IPS-11a (cell line): ENCODE results near the gene TMEM130.

Experiments used
- H3K4me3 ChIP-seq: one replicate; pipeline ENCODE4 v1.5.1; 2013; ENCODE audit warnings: low read depth, low read length, control low read depth

The TMEM130 gene

GRCh38 chr7:98869597-98870120 lies at the start of gene TMEM130:
TSS of gene TMEM130 (minus strand) at chr7:98870014. CDS start at chr7:98869861, 153 bp downstream.
- H3K4me3 ChIP-seq = peak within 1 kb of the TSS; percentile 58

GRCh38 chr7:98917331-98917730 lies 47.5 kb upstream of the TMEM130 start:
- H3K4me3 ChIP-seq = no peak overlapping the region

- no peak overlapping the region for H3K4me3 ChIP-seq
These were observed 43.8 kb upstream of the TMEM130 start for GRCh38 chr7:98913612-98914011.

DNA sequence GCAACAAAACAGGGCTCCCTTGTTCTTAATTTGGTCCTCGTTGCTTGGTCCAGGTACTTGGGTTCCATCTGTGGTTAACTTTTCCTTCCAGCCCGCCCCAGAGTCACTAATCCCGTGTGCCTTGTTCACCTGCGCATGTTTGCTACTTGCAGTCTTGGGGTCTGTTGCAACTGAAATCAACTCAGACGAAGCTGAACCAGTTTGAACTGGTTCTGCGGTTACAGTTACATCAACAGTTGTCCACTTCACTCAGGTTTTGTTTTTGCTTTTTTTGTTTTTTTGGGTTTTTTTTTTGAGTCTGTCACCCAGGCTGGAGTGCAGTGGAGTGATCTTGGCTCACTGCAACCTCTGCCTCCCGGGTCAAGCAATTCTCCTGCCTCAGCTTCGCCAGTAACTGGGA lies 43.2 kb upstream of the TMEM130 start:
- H3K4me3 ChIP-seq = no peak overlapping the region

GRCh38 chr7:98911916-98912315 lies 42.1 kb upstream of the TMEM130 start:
- no peak overlapping the region for H3K4me3 ChIP-seq

DNA sequence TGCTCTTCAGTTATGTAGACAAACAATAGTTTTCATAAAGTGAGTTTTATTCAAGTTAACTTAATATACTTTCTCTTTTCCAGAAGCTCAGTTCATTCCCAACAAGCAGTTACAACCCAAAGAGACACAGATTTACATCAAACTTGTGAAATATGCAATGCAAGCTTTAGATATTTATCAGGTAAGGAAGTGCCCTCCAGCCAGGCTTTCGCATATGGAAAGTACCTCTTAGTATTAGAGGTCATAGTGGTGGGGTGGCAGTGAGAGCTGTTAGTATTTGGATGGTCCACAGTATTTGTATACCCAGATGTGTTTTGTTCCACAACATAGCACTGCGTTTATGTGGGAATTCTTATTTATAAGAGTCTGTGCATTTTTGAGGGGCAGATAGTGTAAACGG lies 40.6 kb upstream of the TMEM130 start:
- no peak overlapping the region for H3K4me3 ChIP-seq

DNA sequence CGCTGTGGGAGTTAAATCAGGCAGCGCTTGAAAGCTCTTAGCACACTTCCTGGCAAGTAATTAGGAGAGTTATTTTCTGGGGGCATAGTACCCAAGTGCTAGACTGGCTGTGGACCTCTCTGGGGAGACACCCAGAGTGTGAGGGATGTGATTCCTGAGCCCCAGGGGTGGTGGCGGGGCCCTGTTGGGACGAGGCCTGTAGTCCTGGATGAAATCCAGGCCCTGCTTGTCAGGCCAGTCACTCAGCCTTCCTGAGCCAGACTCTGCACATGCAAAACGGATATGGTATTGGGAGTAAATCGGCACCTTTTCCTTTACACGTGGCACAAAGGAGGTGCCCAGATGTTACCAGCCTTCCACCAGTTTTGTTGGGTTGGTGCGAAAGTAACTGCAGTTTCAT lies 39.7 kb upstream of the TMEM130 start:
- no peak overlapping the region for H3K4me3 ChIP-seq

DNA sequence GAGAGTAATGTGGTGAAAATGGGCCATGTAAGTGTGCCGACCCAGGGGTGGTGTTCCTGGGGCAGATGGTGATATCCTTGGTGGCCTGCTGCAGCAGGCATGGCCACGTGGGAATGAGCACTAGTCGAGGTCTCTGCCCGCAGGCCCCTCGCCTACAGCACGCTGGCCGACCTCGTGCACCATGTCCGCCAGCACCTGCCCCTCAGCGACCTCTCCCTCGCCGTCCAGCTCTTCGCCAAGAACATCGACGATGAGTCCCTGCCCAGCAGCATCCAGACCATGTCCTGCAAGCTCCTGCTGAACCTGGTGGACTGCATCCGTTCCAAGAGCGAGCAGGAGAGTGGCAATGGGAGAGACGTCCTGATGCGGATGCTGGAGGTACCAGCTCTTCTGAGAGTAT lies 38.8 kb upstream of the TMEM130 start:
- H3K4me3 ChIP-seq = no peak overlapping the region

DNA sequence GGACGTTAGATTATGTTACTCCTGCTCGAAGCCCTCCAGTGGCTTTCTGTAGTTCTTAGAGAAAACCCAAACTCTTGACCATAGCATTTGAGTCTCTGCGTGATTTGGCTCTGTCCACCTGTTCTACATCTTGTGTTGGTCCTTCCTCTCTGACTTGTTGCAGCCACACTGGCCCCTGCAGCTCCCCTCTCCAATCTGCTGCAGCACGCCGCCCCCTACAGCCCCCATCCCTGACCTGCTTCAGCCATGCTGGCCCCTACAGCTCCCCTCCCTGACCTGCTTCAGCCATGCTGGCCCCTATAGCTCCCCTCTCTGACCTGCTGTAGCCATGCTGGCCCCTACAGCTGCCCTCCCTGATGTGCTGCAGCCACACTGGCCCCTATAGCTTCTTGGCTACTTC lies 37.8 kb upstream of the TMEM130 start:
- no peak overlapping the region for H3K4me3 ChIP-seq

DNA sequence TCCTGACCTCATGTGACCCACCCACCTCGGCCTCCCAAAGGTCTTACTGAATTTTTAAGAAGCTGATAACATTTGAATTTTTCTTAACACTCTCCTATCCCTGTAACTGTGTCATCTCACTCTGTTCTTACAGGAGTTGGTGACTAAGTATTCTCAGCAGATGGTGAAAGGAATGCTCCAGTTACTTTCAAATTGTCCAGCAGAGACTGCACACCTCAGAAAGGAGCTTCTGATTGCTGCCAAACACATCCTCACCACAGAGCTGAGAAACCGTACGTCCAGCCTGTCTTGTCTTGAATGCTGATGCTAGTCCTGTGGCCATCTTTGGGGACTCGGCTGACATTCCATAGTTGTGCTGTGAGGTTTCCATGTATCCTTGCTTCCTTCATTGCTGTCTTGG lies 33.4 kb upstream of the TMEM130 start:
- H3K4me3 ChIP-seq = no peak overlapping the region

GRCh38 chr7:98902523-98902922 lies 32.7 kb upstream of the TMEM130 start:
- no peak overlapping the region for H3K4me3 ChIP-seq

DNA sequence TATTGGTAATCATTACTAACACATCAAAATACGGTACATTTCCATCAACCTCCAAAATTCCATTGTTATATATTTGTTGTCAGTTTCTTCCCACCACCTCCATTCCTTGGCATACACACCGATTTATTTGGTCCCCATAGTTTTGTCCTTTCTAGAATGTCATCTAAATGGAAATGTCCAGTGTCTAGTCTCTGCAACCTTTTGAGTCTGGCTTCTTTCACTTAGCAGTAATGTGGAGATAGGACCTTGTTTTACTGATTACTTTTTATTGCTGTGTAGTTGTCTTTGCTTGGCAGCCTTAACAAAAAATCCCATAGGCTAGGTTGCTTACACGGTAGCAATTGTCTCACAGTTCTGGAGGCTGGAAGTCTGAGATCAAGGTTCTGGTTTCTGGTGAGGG lies 31.0 kb upstream of the TMEM130 start:
- H3K4me3 ChIP-seq = no peak overlapping the region

DNA sequence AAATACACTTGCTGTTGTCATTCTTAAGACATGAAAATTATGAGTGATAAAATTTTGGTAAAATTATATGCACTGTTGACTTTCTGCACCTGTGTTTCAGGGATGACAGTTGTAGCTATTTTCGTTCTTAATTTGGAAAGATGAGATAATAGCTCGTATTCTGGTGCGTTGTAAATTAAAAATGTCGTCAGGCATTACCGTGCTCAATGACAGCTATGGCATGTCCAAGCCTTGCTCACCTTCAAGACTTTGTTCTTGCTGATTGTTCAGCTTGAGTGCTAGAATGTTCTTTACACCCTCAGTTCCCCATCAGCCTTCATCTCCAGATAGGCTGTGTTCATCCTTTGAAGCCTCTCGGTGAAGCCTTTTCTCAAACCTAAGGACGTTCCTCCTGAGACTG lies 30.0 kb upstream of the TMEM130 start:
- H3K4me3 ChIP-seq = no peak overlapping the region

- H3K4me3 ChIP-seq = no peak overlapping the region
These were observed 22.8 kb upstream of the TMEM130 start for GRCh38 chr7:98892609-98893008.

DNA sequence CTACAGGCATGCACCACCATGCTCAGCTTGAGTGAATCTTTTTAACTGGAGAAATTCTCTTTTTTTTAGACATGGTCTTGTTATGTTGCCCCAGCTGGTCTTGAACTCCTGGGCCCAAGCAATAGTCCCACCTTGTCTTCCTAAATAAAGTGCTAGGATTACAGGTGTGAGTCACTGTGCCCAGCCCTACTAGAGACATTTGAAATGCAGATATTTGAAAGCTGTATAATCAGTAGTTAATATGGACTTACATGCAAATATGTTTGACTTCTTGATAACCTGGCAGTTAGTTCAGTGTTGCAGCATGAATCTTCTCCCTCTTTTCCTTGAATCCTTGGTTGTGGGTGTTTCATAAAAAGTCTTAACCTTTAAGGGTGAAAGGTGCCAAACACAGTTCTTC lies 17.2 kb upstream of the TMEM130 start:
- H3K4me3 ChIP-seq = no peak overlapping the region

DNA sequence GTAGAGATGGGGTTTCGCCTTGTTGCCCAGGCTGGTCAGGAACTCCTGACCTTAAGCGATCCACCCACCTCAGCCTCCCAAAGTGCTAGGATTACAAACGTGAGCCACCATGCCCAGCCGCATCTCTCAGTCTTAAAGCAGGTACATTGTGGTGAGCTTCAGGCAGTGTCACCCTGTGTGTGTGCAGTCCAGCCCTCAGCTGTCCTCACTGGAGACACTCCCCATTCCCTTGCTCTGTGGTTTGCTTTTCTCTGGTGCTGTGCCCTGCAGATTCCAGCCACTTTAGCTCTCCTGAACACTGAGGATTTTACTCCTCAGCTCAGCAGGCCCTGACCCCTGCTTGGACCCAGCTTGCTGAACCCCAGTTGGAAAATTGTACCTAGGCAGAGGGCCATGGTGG lies 14.6 kb upstream of the TMEM130 start:
- no peak overlapping the region for H3K4me3 ChIP-seq

DNA sequence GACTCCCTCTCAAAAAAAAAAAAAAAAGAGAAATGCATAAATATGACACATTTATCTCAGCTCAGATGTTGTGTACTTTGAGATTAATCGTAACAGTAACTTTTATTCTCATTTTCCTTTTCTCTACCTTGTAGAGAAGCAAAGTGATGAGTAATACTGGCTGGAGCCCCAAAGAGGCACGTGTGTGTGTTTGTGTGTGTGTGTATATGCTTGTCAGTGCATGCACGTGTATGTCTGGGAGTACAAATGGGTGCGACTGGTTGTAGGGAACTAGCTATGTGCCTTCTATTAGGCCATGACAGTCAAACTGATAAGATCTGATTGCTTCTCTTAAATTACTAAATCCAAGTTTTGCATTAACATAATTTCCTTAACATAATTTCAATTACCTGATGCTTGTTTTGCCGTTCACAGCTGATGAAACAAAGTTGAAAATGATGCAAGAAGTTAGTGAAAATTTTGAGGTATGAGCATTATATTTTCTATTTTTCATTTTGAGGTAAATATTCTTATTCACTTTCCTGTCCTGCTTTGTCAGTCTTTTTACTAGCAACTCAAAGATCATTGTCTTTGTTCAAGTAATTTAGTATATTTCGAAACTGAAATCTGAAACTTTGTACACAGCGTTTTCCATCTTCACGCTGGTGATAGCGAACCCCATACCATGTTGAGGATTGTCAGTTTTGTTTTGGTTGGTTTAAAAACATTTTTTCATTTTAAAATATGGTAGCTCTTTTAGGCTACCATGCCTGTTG lies 11.9 kb upstream of the TMEM130 start:
- H3K4me3 ChIP-seq = no peak overlapping the region

DNA sequence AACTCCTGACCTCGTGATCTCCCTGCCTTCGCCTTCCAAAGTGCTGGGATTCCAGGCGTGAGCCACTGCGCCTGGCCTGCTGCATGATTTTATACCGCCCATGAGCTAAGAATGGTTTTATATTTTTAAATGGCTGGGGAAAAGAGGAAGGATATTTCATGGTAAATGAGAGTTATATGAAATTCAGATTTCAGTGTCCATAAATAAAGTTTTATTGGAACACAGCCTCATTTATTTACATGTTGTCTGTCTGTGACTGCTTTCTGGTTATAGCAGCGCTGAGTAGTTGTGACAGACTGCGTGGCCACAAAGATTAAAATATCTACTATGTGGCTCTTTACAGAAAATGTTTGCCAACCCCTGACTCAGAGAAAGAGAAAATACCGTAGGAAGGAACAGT lies 10.7 kb upstream of the TMEM130 start:
- no peak overlapping the region for H3K4me3 ChIP-seq

GRCh38 chr7:98879979-98880315 lies 10.1 kb upstream of the TMEM130 start:
- peak overlapping the region; percentile 74 for H3K4me3 ChIP-seq

- peak overlapping the region; percentile 74 for H3K4me3 ChIP-seq
These were observed 9.6 kb upstream of the TMEM130 start for GRCh38 chr7:98879198-98879978.

- H3K4me3 ChIP-seq = peak within 1 kb of the TSS; percentile 74
These were observed 8.8 kb upstream of the TMEM130 start, which contains the start of gene TRRAP for GRCh38 chr7:98878365-98879197. TSS of gene TRRAP (plus strand) at chr7:98878532. CDS start at chr7:98881151, 2,619 bp downstream.
